Activated T-helper 1 cell treated with anti-CD3 and anti-CD28 coated beads, Interleukin-12 subunit alpha, Interleukin-12 subunit beta, Interleukin-2, Interleukin-4 antibody, amounts not matched to agents 30 ng/mL and 10 ng/mL and 1 ng/mL, durations not matched to agents 14 hours and 24 hours and 36 hours (primary cell): ENCODE measurements around the gene SLC13A3. TPM values are rescaled to one million over a fixed set of nuclear protein-coding genes. Genes with fewer than 3 reads are reported as not detected.

Experiments used
- DNase-seq: peaks from one replicate; pipeline ENCODE4 v3.0.0; 2021; ENCODE audit warnings: low spot score
- H3K27ac Mint-ChIP-seq: one replicate; pipeline ENCODE4 v1.8.0; 2021; ENCODE audit warnings: mild to moderate bottlenecking, mixed read lengths
- H3K27me3 Mint-ChIP-seq: one replicate; pipeline ENCODE4 v1.8.0; 2022; ENCODE audit warnings: mild to moderate bottlenecking, moderate library complexity, mixed read lengths; ENCODE audit not compliant: insufficient read depth
- H3K36me3 Mint-ChIP-seq: one replicate; pipeline ENCODE4 v1.8.0; 2021; ENCODE audit warnings: low read depth, mixed read lengths
- H3K4me1 Mint-ChIP-seq: one replicate; pipeline ENCODE4 v1.8.0; 2021; ENCODE audit warnings: low read depth, mixed read lengths
- H3K4me3 Mint-ChIP-seq: one replicate; pipeline ENCODE4 v1.8.0; 2021; ENCODE audit warnings: mild to moderate bottlenecking, moderate library complexity, mixed read lengths
- H3K9me3 Mint-ChIP-seq: one replicate; pipeline ENCODE4 v1.8.0; 2021; ENCODE audit warnings: mixed read lengths
- intact Hi-C: fragments of 100-400 bp; cut with micrococcal nuclease; formaldehyde crosslinking; loops from one replicate; pipeline ENCODE4 v1.15.1; 2024
- total RNA-seq: library from RNA; stranded (reverse); gene quantifications from 2 replicates; pipeline ENCODE4 v1.2.3, GENCODE V29; 2022

Gene SLC13A3
- total RNA-seq, 1 donor from 2014 or later, result not detected

GRCh38 chr20:46641424-46641823 is 9.8 kb downstream of the SLC13A3 start:
- intact Hi-C loops, result no loop called here
- DNase-seq, result no peak
- H3K27me3 Mint-ChIP-seq, result peaks cover 5% of the 10 kb centered on the region
- H3K27ac Mint-ChIP-seq, result no peak overlapping the region
- no peaks in the 10 kb centered on the region for H3K4me1 Mint-ChIP-seq
- H3K4me3 Mint-ChIP-seq, result no peak overlapping the region
- no peaks in the 10 kb centered on the region for H3K36me3 Mint-ChIP-seq
- no peaks in the 10 kb centered on the region for H3K9me3 Mint-ChIP-seq

- Mint-ChIP-seq H3K27me3 (peaks cover 5% of the 10 kb centered on the region), H3K4me3 (no peak overlapping the region), H3K27ac (no peak overlapping the region), H3K4me1 (no peaks in the 10 kb centered on the region), H3K36me3 (no peaks in the 10 kb centered on the region), H3K9me3 (no peaks in the 10 kb centered on the region)
- intact Hi-C loops, result no loop called here
- no peak for DNase-seq
These were observed 10.5 kb downstream of the SLC13A3 start for GRCh38 chr20:46640536-46641311.

- Mint-ChIP-seq H3K36me3 (no peaks in the 10 kb centered on the region), H3K9me3 (no peaks in the 10 kb centered on the region), H3K4me3 (no peak overlapping the region), H3K27me3 (peaks cover 4% of the 10 kb centered on the region), H3K27ac (no peak overlapping the region), H3K4me1 (no peaks in the 10 kb centered on the region)
- intact Hi-C loops, result no loop called here
- no peak for DNase-seq
These were observed 11.2 kb downstream of the SLC13A3 start for GRCh38 chr20:46640044-46640443.

- intact Hi-C loops, result no loop called here
- Mint-ChIP-seq H3K27ac (no peak overlapping the region), H3K4me3 (no peak overlapping the region), H3K9me3 (no peaks in the 10 kb centered on the region), H3K4me1 (no peaks in the 10 kb centered on the region), H3K27me3 (peaks cover 5% of the 10 kb centered on the region), H3K36me3 (no peaks in the 10 kb centered on the region)
- DNase-seq, result no peak
These were observed 11.7 kb downstream of the SLC13A3 start for GRCh38 chr20:46639587-46639986.

DNA sequence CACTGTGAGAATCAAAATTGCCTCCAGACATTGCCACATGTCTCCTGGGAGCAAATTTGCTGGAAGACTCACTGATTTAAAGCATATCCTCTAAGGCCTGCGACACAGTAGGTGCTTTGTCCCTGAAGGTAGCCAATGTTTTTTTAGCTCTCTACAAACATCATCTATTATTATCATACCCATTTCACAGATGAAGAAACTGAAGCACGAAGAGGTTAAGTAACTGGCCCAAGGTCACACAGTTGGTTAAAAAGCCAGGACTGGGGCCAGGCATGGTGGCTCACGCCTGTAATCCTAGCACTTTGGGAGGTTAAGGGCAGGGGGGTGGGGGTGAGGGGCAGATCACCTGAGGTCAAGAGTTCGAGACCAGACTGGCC is 12.4 kb downstream of the SLC13A3 start:
- Mint-ChIP-seq H3K4me3 (no peak overlapping the region), H3K9me3 (no peaks in the 10 kb centered on the region), H3K27ac (no peak overlapping the region), H3K4me1 (no peaks in the 10 kb centered on the region), H3K36me3 (no peaks in the 10 kb centered on the region), H3K27me3 (peaks cover 7% of the 10 kb centered on the region)
- no peak for DNase-seq
- intact Hi-C loops, result no loop called here

DNA sequence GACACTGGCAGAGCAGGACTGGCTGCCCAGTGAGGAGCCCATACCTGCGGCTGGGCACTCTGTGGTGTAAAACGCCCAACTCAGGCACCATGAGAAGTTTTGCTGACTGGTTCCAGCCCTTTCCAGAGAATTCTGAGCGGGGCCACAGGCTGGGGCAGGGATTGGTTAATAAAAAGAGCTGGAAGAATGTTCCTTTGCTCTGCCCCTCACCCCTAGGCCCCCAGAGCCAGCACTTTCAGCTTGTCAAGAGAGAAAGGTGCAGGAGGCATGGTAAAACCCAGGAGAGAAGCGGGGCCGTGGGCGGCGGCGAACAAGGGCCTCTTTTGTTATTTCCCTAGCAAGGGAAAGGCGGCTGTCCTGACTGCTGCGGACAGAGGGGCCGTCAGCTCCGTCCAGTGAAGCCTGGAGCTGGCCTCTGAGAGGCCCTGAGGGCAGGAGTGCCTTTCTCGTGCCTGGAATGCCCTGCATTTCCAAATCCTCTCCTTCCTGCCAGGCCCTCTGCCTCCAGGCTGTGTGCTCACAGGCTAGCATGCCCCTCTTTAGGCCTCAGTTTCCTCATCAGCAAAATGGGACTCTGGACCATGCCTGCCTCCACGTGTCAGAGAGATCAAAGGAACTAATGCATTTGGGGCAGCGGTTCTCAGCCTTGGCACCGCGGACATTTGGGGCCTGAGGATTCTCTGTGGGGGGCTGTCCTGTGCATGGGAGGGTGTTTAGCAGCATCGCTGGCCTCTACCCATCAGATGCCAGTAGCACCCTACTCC is 12.9 kb downstream of the SLC13A3 start:
- Mint-ChIP-seq H3K9me3 (no peaks in the 10 kb centered on the region), H3K27me3 (peaks cover 7% of the 10 kb centered on the region), H3K4me3 (no peak overlapping the region), H3K27ac (no peak overlapping the region), H3K4me1 (no peaks in the 10 kb centered on the region), H3K36me3 (no peaks in the 10 kb centered on the region)
- intact Hi-C loops, result no loop called here
- no peak for DNase-seq

- Mint-ChIP-seq H3K27me3 (peaks cover 9% of the 10 kb centered on the region), H3K4me3 (no peak overlapping the region), H3K36me3 (no peaks in the 10 kb centered on the region), H3K27ac (no peak overlapping the region), H3K9me3 (no peaks in the 10 kb centered on the region), H3K4me1 (no peaks in the 10 kb centered on the region)
- no peak for DNase-seq
- intact Hi-C loops, result no loop called here
These were observed 13.7 kb downstream of the SLC13A3 start for GRCh38 chr20:46637427-46638133.

DNA sequence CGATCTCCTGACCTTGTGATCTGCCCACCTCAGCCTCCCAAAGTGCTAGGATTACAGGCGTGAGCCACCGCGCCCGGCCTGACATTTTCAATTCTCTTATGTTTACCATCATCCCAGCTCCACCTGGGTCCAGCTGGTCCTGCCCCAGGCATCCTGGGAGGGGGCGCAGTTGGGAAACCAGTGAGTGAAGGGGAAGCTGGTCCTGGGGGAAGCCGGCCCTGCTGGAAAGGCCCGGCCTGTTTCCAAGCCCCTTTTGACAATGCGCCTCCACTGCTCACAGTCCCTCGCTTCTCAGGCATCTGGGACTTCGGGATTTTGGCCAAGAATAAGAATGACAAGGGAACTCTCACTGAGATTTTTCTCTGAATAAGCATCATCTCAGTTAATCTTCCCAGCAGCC is 14.2 kb downstream of the SLC13A3 start:
- Mint-ChIP-seq H3K4me1 (no peaks in the 10 kb centered on the region), H3K27ac (no peak overlapping the region), H3K9me3 (no peaks in the 10 kb centered on the region), H3K27me3 (peaks cover 9% of the 10 kb centered on the region), H3K36me3 (no peaks in the 10 kb centered on the region), H3K4me3 (no peak overlapping the region)
- DNase-seq, result no peak
- intact Hi-C loops, result no loop called here

DNA sequence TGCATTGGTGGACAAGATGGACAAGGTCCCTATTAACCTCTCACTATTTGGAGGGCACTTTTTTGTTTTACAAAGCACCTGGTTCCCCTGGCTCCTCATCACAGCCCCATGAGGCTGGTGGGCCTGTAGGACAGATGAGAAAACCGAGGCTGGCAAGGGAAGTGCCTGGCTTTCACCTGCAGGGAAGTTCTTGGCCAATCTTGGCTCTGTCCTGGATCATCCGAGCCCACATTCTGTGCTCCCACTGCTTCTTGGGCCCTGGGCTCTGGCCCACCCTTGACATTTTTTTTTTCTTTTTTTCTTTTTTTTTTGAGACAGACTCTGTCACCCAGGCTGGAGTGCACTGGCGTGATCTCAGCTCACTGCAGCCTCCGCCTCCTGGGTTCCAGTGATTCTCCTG is 14.7 kb downstream of the SLC13A3 start:
- H3K27me3 Mint-ChIP-seq, result peaks cover 9% of the 10 kb centered on the region
- H3K36me3 Mint-ChIP-seq, result no peaks in the 10 kb centered on the region
- H3K4me3 Mint-ChIP-seq, result no peak overlapping the region
- no peak for DNase-seq
- no peak overlapping the region for H3K27ac Mint-ChIP-seq
- H3K4me1 Mint-ChIP-seq, result peaks cover under 1% of the 10 kb centered on the region
- H3K9me3 Mint-ChIP-seq, result no peaks in the 10 kb centered on the region
- intact Hi-C loops, result no loop called here

GRCh38 chr20:46635514-46636136 is 15.6 kb downstream of the SLC13A3 start:
- H3K27ac Mint-ChIP-seq, result no peak overlapping the region
- peaks cover 9% of the 10 kb centered on the region for H3K27me3 Mint-ChIP-seq
- no peak overlapping the region for H3K4me3 Mint-ChIP-seq
- H3K9me3 Mint-ChIP-seq, result no peaks in the 10 kb centered on the region
- intact Hi-C loops, result no loop called here
- no peak for DNase-seq
- H3K36me3 Mint-ChIP-seq, result no peaks in the 10 kb centered on the region
- peaks cover 7% of the 10 kb centered on the region for H3K4me1 Mint-ChIP-seq

GRCh38 chr20:46634528-46634927 is 16.7 kb downstream of the SLC13A3 start:
- H3K27ac Mint-ChIP-seq, result no peak overlapping the region
- H3K4me1 Mint-ChIP-seq, result peaks cover 7% of the 10 kb centered on the region
- peaks cover 12% of the 10 kb centered on the region for H3K27me3 Mint-ChIP-seq
- H3K36me3 Mint-ChIP-seq, result peaks cover 2% of the 10 kb centered on the region
- intact Hi-C loops, result no loop called here
- no peak overlapping the region for H3K4me3 Mint-ChIP-seq
- peaks cover 9% of the 10 kb centered on the region for H3K9me3 Mint-ChIP-seq
- DNase-seq, result no peak

DNA sequence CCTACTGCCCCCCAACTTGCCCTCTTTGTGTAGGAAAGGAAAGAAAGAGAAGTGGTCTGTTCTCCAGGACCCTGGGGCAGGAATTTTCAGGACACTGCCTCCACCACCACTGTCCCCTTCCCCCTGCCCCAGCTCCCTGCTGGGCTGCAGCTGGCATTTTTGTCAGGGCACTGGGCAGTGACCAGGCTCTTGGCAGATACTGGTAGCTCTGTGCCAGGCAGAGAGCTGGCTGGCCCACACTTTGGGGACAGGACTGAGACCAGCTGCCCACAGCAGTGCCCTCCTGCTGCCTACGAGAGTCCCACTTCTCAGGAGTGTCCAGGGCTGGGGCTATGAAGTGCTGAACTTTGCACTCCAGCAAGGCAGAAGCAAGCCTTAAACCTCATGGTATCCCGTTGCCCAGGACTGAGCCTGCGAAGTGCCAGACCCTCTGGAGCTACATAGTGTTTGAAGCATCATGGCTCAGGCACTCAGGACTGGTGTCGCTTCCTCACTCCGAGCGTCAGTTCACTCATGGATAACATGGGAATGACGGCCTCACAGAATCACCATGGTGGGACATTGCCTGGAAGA is 19.3 kb downstream of the SLC13A3 start:
- intact Hi-C loops, result loop anchor here (2.0 kb wide), 1 partner anchor 87 kb away; no protein-coding TSS in a partner anchor
- H3K9me3 Mint-ChIP-seq, result peaks cover 11% of the 10 kb centered on the region
- peaks cover 17% of the 10 kb centered on the region for H3K27me3 Mint-ChIP-seq
- H3K36me3 Mint-ChIP-seq, result peaks cover 3% of the 10 kb centered on the region
- peaks cover 7% of the 10 kb centered on the region for H3K4me1 Mint-ChIP-seq
- H3K27ac Mint-ChIP-seq, result no peak overlapping the region
- DNase-seq, result no peak
- H3K4me3 Mint-ChIP-seq, result no peak overlapping the region
